ENCODE results near the gene TMTC1. TPM values are rescaled to one million over a fixed set of nuclear protein-coding genes. Genes with fewer than 3 reads are reported as not detected.

The TMTC1 gene
- total RNA-seq, 1 donor from 2014 or later, result 1.4 TPM

GRCh38 chr12:29690728-29691127, 93.0 kb downstream of the TMTC1 start:
- H3K27ac Mint-ChIP-seq (ENCODE audit: unreplicated experiment), result no peak overlapping the region
- no peak for DNase-seq
- peaks cover 5% of the 10 kb centered on the region for H3K4me1 Mint-ChIP-seq (ENCODE audit: low read depth, unreplicated experiment)
- H3K27me3 Mint-ChIP-seq (ENCODE audit: unreplicated experiment), result peaks cover 1% of the 10 kb centered on the region
- H3K4me3 Mint-ChIP-seq (ENCODE audit: unreplicated experiment), result no peak overlapping the region
- peaks cover 4% of the 10 kb centered on the region for H3K9me3 Mint-ChIP-seq (ENCODE audit: unreplicated experiment)
- TF ChIP-seq CTCF (IDR thresholded peaks at IDR 0.05; ENCODE audit: partially characterized antibody, unreplicated experiment), result no peak
- H3K36me3 Mint-ChIP-seq (ENCODE audit: unreplicated experiment), result no peaks in the 10 kb centered on the region

GRCh38 chr12:29688914-29689313, 94.8 kb downstream of the TMTC1 start:
- peaks cover 5% of the 10 kb centered on the region for H3K4me1 Mint-ChIP-seq (ENCODE audit: low read depth, unreplicated experiment)
- H3K27me3 Mint-ChIP-seq (ENCODE audit: unreplicated experiment), result peaks cover 1% of the 10 kb centered on the region
- DNase-seq, result no peak
- no peak overlapping the region for H3K27ac Mint-ChIP-seq (ENCODE audit: unreplicated experiment)
- H3K9me3 Mint-ChIP-seq (ENCODE audit: unreplicated experiment), result peaks cover 2% of the 10 kb centered on the region
- no peak overlapping the region for H3K4me3 Mint-ChIP-seq (ENCODE audit: unreplicated experiment)
- H3K36me3 Mint-ChIP-seq (ENCODE audit: unreplicated experiment), result no peaks in the 10 kb centered on the region
- no peak for TF ChIP-seq CTCF (IDR thresholded peaks at IDR 0.05; ENCODE audit: partially characterized antibody, unreplicated experiment)

- TF ChIP-seq CTCF (IDR thresholded peaks at IDR 0.05; ENCODE audit: partially characterized antibody, unreplicated experiment), result no peak
- Mint-ChIP-seq H3K27ac (ENCODE audit: unreplicated experiment) (no peak overlapping the region), H3K4me3 (ENCODE audit: unreplicated experiment) (no peak overlapping the region), H3K36me3 (ENCODE audit: unreplicated experiment) (no peaks in the 10 kb centered on the region), H3K4me1 (ENCODE audit: low read depth, unreplicated experiment) (no peaks in the 10 kb centered on the region), H3K9me3 (ENCODE audit: unreplicated experiment) (no peaks in the 10 kb centered on the region), H3K27me3 (ENCODE audit: unreplicated experiment) (no peaks in the 10 kb centered on the region)
- no peak for DNase-seq
These were observed 101.7 kb downstream of the TMTC1 start for GRCh38 chr12:29682088-29682487.

- Mint-ChIP-seq H3K36me3 (ENCODE audit: unreplicated experiment) (no peaks in the 10 kb centered on the region), H3K4me3 (ENCODE audit: unreplicated experiment) (no peak overlapping the region), H3K9me3 (ENCODE audit: unreplicated experiment) (no peaks in the 10 kb centered on the region), H3K27ac (ENCODE audit: unreplicated experiment) (no peak overlapping the region), H3K4me1 (ENCODE audit: low read depth, unreplicated experiment) (no peaks in the 10 kb centered on the region), H3K27me3 (ENCODE audit: unreplicated experiment) (no peaks in the 10 kb centered on the region)
- DNase-seq, result no peak
- no peak for TF ChIP-seq CTCF (IDR thresholded peaks at IDR 0.05; ENCODE audit: partially characterized antibody, unreplicated experiment)
These were observed 102.4 kb downstream of the TMTC1 start for GRCh38 chr12:29681370-29681769.

DNA sequence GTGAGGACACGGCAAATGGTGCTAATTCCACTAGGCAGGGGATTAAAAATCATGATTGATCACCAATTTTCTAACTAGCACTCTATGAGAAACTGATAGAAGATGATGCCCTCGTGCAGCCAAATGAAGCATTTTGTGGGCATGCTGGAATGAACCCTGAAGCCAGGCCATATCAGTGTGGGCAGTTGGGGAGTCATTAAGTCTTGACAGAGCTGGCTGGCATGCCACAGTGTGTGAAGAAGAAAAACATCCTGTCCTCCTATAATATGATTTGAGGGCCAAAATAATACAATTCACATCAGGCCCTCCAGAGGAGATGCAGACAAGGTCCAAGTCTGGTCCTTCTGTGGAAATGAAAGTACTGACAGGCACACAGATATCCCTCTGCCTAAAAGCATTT, 107.1 kb downstream of the TMTC1 start:
- H3K27ac Mint-ChIP-seq (ENCODE audit: unreplicated experiment), result no peak overlapping the region

More for the DNA sequence above, 107.1 kb downstream of the TMTC1 start:
- no peaks in the 10 kb centered on the region for H3K9me3 Mint-ChIP-seq (ENCODE audit: unreplicated experiment)
- TF ChIP-seq CTCF (IDR thresholded peaks at IDR 0.05; ENCODE audit: partially characterized antibody, unreplicated experiment), result no peak
- H3K4me3 Mint-ChIP-seq (ENCODE audit: unreplicated experiment), result no peak overlapping the region
- DNase-seq, result no peak
- no peaks in the 10 kb centered on the region for H3K4me1 Mint-ChIP-seq (ENCODE audit: low read depth, unreplicated experiment)
- H3K27me3 Mint-ChIP-seq (ENCODE audit: unreplicated experiment), result no peaks in the 10 kb centered on the region
- H3K36me3 Mint-ChIP-seq (ENCODE audit: unreplicated experiment), result no peaks in the 10 kb centered on the region

Data from glutamatergic neuron (in vitro differentiated cells).